Cardiac muscle cell (in vitro differentiated cells and primary cell): ENCODE results near the gene OPN3. TPM values are rescaled to one million over a fixed set of nuclear protein-coding genes. Genes with fewer than 3 reads are reported as not detected.

ENCODE experiments used
- DNase-seq, 2 donors: peaks; one replicate each; pipeline versions ENCODE4 v3.0.0 to v3.0.0-alpha.2; 2010 to 2017; ENCODE audit warnings: low read depth in 1 of 2, low spot score in 1 of 2
- H3K27ac ChIP-seq: fragments of 200-600 bp; sonication (generic); 2 replicates; pipeline ENCODE4 v1.5.1; 2016
- H3K27me3 ChIP-seq: fragments of 200-600 bp; sonication (generic); 2 replicates; pipeline ENCODE4 v1.6.0; 2016; ENCODE audit warnings: control low read depth
- H3K36me3 ChIP-seq: fragments of 200-600 bp; sonication (generic); 2 replicates; pipeline ENCODE4 v1.5.1; 2016; ENCODE audit warnings: control low read depth
- H3K4me1 ChIP-seq: fragments of 200-600 bp; sonication (generic); 2 replicates; pipeline ENCODE4 v1.8.1; 2017; ENCODE audit warnings: low read depth, mild to moderate bottlenecking, mixed run types
- H3K4me3 ChIP-seq: fragments of 200-600 bp; sonication (generic); 2 replicates; pipeline ENCODE4 v1.5.1; 2016; ENCODE audit warnings: mild to moderate bottlenecking
- H3K9me3 ChIP-seq: fragments of 200-600 bp; sonication (generic); 2 replicates; pipeline ENCODE4 v1.5.1; 2017; ENCODE audit warnings: low read depth, mild to moderate bottlenecking, control low read depth
- CTCF ChIP-seq: IDR thresholded peaks from 2 replicates; pipeline ENCODE4 v1.5.1; 2012; ENCODE audit warnings: low read depth, mild to moderate bottlenecking, low read length
- polyA plus RNA-seq: library from polyadenylated mRNA; unstranded; fragments of >200 nt; fragmentation: Nextera tagmentation; extraction: Ambion mirVana; gene quantifications from 2 replicates; pipeline ENCODE4 v1.2.1, GENCODE V29; 2016
- total RNA-seq: library from RNA; depleted of rRNA; stranded (reverse); fragments of >200 nt; gene quantifications from 2 replicates; pipeline ENCODE4 v1.2.3, GENCODE V29; 2016

The OPN3 gene
- total and polyA plus RNA-seq, 2 experiments from 2014 or later, result 17.5 to 19.7 TPM

GRCh38 chr1:241679404-241679803 lies 39.2 kb upstream of the OPN3 start:
- no peak for TF ChIP-seq CTCF
- Histone ChIP-seq H3K27ac (no peak overlapping the region), H3K4me1 (no peaks in the 10 kb centered on the region), H3K27me3 (no peaks in the 10 kb centered on the region), H3K4me3 (no peak overlapping the region), H3K36me3 (no peaks in the 10 kb centered on the region), H3K9me3 (no peaks in the 10 kb centered on the region)
- no peak for DNase-seq

GRCh38 chr1:241678536-241678935 lies 38.4 kb upstream of the OPN3 start:
- H3K27me3 ChIP-seq, result no peaks in the 10 kb centered on the region
- no peak overlapping the region for H3K27ac ChIP-seq
- no peak overlapping the region for H3K4me3 ChIP-seq
- DNase-seq, result no peak
- no peaks in the 10 kb centered on the region for H3K36me3 ChIP-seq
- no peaks in the 10 kb centered on the region for H3K4me1 ChIP-seq
- no peaks in the 10 kb centered on the region for H3K9me3 ChIP-seq
- TF ChIP-seq CTCF, result no peak

GRCh38 chr1:241677201-241677600 lies 37.0 kb upstream of the OPN3 start:
- Histone ChIP-seq H3K36me3 (no peaks in the 10 kb centered on the region), H3K27me3 (no peaks in the 10 kb centered on the region), H3K4me3 (no peak overlapping the region), H3K9me3 (no peaks in the 10 kb centered on the region), H3K4me1 (no peaks in the 10 kb centered on the region), H3K27ac (no peak overlapping the region)
- DNase-seq, result no peak
- TF ChIP-seq CTCF, result no peak

GRCh38 chr1:241675983-241676382 lies 35.8 kb upstream of the OPN3 start:
- no peak for TF ChIP-seq CTCF
- no peak overlapping the region for H3K4me3 ChIP-seq
- H3K27me3 ChIP-seq, result no peaks in the 10 kb centered on the region
- H3K4me1 ChIP-seq, result no peaks in the 10 kb centered on the region
- no peaks in the 10 kb centered on the region for H3K9me3 ChIP-seq
- H3K27ac ChIP-seq, result no peak overlapping the region
- H3K36me3 ChIP-seq, result no peaks in the 10 kb centered on the region
- DNase-seq, result no peak

GRCh38 chr1:241674805-241675384 lies 34.7 kb upstream of the OPN3 start:
- H3K4me1 ChIP-seq, result no peaks in the 10 kb centered on the region
- no peak overlapping the region for H3K27ac ChIP-seq
- H3K27me3 ChIP-seq, result no peaks in the 10 kb centered on the region
- TF ChIP-seq CTCF, result no peak
- H3K9me3 ChIP-seq, result no peaks in the 10 kb centered on the region
- H3K36me3 ChIP-seq, result no peaks in the 10 kb centered on the region
- no peak overlapping the region for H3K4me3 ChIP-seq
- DNase-seq, result no peak

GRCh38 chr1:241672301-241672700 lies 32.1 kb upstream of the OPN3 start:
- TF ChIP-seq CTCF, result no peak
- Histone ChIP-seq H3K4me1 (no peaks in the 10 kb centered on the region), H3K9me3 (no peaks in the 10 kb centered on the region), H3K27ac (no peak overlapping the region), H3K36me3 (no peaks in the 10 kb centered on the region), H3K27me3 (no peaks in the 10 kb centered on the region), H3K4me3 (no peak overlapping the region)
- no peak for DNase-seq
